ENCODE results near the gene MALAT1. TPM values are rescaled to one million over a fixed set of nuclear protein-coding genes. Genes with fewer than 3 reads are reported as not detected.
"Not testable (repeated sequence)": the region's sequence is repeated elsewhere in the genome, so short reads cannot be mapped to it uniquely, and the experiment has no call there.

MALAT1 gene
- total RNA-seq, 1 experiment from 2014 or later: 10,851 TPM

GRCh38 chr11:65505466-65506289 lies 6.8 kb downstream of the MALAT1 start:
- TF ChIP-seq CTCF (IDR thresholded peaks at IDR 0.05; ENCODE audit: unreplicated experiment): no peak
- H3K4me1 Mint-ChIP-seq (ENCODE audit: insufficient read depth, unreplicated experiment): peaks cover 20% of the 10 kb centered on the region
- no peak overlapping the region for H3K27ac Mint-ChIP-seq (ENCODE audit: low read depth, unreplicated experiment)
- intact Hi-C loops (cut with micrococcal nuclease): loop anchor here (2.0 kb wide), 1 partner anchor 83 kb away; the partner anchor contains the start of gene NEAT1
- DNase-seq (ENCODE audit: unreplicated experiment): no peak
- peaks cover 9% of the 10 kb centered on the region for H3K36me3 Mint-ChIP-seq (ENCODE audit: insufficient read depth, unreplicated experiment)
- POLR2A ChIA-PET: interaction anchor here (0.7 to 30.1 kb wide), 16 partner anchors 14 to 323 kb away, joined by 3 to 2994 read pairs (median 22); partner anchors contain the start of genes DPF2, FRMD8, MALAT1 and NEAT1
- no TSS peak for BruUV-seq (replicated peaks)
- H3K9me3 Mint-ChIP-seq (ENCODE audit: unreplicated experiment): no peaks in the 10 kb centered on the region
- CTCF ChIA-PET: interaction anchor here (0.6 to 2.4 kb wide), 10 partner anchors 12 to 138 kb away, joined by 3 to 13 read pairs (median 4); partner anchors contain the start of gene SLC25A45
- no peak overlapping the region for H3K4me3 Mint-ChIP-seq (ENCODE audit: unreplicated experiment)
- H3K27me3 Mint-ChIP-seq (ENCODE audit: insufficient read depth, unreplicated experiment): no peaks in the 10 kb centered on the region

- POLR2A ChIA-PET: interaction anchor here (0.7 to 30.1 kb wide), 16 partner anchors 15 to 324 kb away, joined by 3 to 2994 read pairs (median 40); partner anchors contain the start of genes DPF2, FRMD8, MALAT1 and NEAT1
- CTCF ChIA-PET: interaction anchor here (1.0 to 2.4 kb wide), 7 partner anchors 9 to 90 kb away, joined by 4 to 13 read pairs (median 7); no protein-coding TSS in a partner anchor
- no peak for TF ChIP-seq CTCF (IDR thresholded peaks at IDR 0.05; ENCODE audit: unreplicated experiment)
- Mint-ChIP-seq H3K9me3 (ENCODE audit: unreplicated experiment) (no peaks in the 10 kb centered on the region), H3K36me3 (ENCODE audit: insufficient read depth, unreplicated experiment) (peaks cover 11% of the 10 kb centered on the region), H3K4me3 (ENCODE audit: unreplicated experiment) (no peak overlapping the region), H3K27me3 (ENCODE audit: insufficient read depth, unreplicated experiment) (no peaks in the 10 kb centered on the region), H3K4me1 (ENCODE audit: insufficient read depth, unreplicated experiment) (peaks cover 22% of the 10 kb centered on the region), H3K27ac (ENCODE audit: low read depth, unreplicated experiment) (no peak overlapping the region)
- DNase-seq (ENCODE audit: unreplicated experiment): no peak
- intact Hi-C loops (cut with micrococcal nuclease): loop anchor here (2.0 kb wide), 1 partner anchor 84 kb away; the partner anchor contains the start of gene NEAT1
- no TSS peak for BruUV-seq (replicated peaks)
Measured at GRCh38 chr11:65506290-65506771, 7.5 kb downstream of the MALAT1 start.

DNA sequence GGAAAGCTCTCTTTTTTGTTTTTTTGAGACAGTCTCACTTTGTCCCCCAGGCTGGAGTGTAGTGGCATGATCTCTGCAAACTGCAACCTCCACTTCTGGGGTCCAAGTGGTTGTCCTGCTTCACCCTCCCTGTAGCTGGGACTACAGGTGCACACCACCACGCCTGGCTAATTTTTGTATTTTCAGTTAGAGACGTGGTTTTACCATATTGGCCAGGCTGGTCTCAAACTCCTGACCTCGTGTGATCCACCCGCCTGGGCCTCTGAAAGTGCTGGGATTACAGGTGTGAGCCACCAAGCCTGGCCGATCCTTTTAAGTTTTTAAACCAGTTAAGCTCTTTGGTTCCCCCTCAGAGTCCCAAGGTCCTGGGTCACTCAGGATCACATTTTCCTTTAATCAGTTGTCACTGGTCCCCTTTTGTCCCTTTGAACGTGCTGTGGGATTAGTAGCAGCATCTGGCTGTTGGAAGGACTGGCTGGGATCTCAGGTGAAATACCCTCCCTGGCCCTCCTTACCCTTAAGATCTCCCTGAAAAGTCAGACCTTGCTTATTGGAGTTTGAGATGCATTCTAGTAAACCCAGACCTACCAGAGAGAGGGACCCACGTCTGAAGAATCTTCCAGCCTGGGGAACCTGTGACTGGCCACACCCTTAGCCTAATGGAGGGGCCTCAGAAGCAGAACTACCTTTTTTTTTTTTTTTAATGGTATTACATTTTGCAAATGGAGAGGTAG lies 8.1 kb downstream of the MALAT1 start:
- Mint-ChIP-seq H3K27me3 (ENCODE audit: insufficient read depth, unreplicated experiment) (no peaks in the 10 kb centered on the region), H3K36me3 (ENCODE audit: insufficient read depth, unreplicated experiment) (peaks cover 11% of the 10 kb centered on the region), H3K9me3 (ENCODE audit: unreplicated experiment) (no peaks in the 10 kb centered on the region), H3K4me1 (ENCODE audit: insufficient read depth, unreplicated experiment) (peaks cover 22% of the 10 kb centered on the region), H3K27ac (ENCODE audit: low read depth, unreplicated experiment) (no peak overlapping the region), H3K4me3 (ENCODE audit: unreplicated experiment) (no peak overlapping the region)
- intact Hi-C loops (cut with micrococcal nuclease): loop anchor here (2.0 kb wide), 1 partner anchor 84 kb away; the partner anchor contains the start of gene NEAT1
- CTCF ChIA-PET: interaction anchor here (0.9 to 5.8 kb wide), 7 partner anchors 10 to 90 kb away, joined by 4 to 41 read pairs (median 8); no protein-coding TSS in a partner anchor
- no peak for TF ChIP-seq CTCF (IDR thresholded peaks at IDR 0.05; ENCODE audit: unreplicated experiment)
- TSS peak; percentile 65 for BruUV-seq (replicated peaks)
- DNase-seq (ENCODE audit: unreplicated experiment): peak; percentile 70
- POLR2A ChIA-PET: interaction anchor here (0.7 to 30.1 kb wide), 23 partner anchors 10 to 174 kb away, joined by 3 to 2994 read pairs (median 7); partner anchors contain the start of genes DPF2, FRMD8, MALAT1 and NEAT1

GRCh38 chr11:65512311-65512710 lies 13.5 kb downstream of the MALAT1 start:
- Mint-ChIP-seq H3K36me3 (ENCODE audit: insufficient read depth, unreplicated experiment) (peaks cover 11% of the 10 kb centered on the region), H3K4me1 (ENCODE audit: insufficient read depth, unreplicated experiment) (peaks cover 20% of the 10 kb centered on the region), H3K27me3 (ENCODE audit: insufficient read depth, unreplicated experiment) (peaks cover 13% of the 10 kb centered on the region)
- ChIA-PET POLR2A (interaction anchor here (0.6 to 30.1 kb wide), 6 partner anchors 21 to 197 kb away, joined by 4 to 2994 read pairs (median 851); partner anchors contain the start of genes FRMD8, MALAT1, NEAT1 and SLC25A45), CTCF (interaction anchor here (0.6 to 5.8 kb wide), 7 partner anchors 34 to 481 kb away, joined by 3 to 41 read pairs (median 3); no protein-coding TSS in a partner anchor)
- BruUV-seq (replicated peaks); H3K4me3 Mint-ChIP-seq (ENCODE audit: unreplicated experiment); H3K27ac Mint-ChIP-seq (ENCODE audit: low read depth, unreplicated experiment); DNase-seq (ENCODE audit: unreplicated experiment); H3K9me3 Mint-ChIP-seq (ENCODE audit: unreplicated experiment): not testable (repeated sequence)
- intact Hi-C loops (cut with micrococcal nuclease): loop anchor here (10.0 kb wide), 1 partner anchor 238 kb away; no protein-coding TSS in a partner anchor
